GM23248 (cell line): ENCODE results near the gene PLLP. TPM values are rescaled to one million over a fixed set of nuclear protein-coding genes. Genes with fewer than 3 reads are reported as not detected.

Experiments
- DNase-seq: peaks from one replicate; pipeline ENCODE4 v3.0.0-alpha.2; 2015
- H2AFZ ChIP-seq: fragments of 200-600 bp; sonication (generic); 2 replicates; pipeline ENCODE4 v1.6.1; 2016; ENCODE audit warnings: antibody characterized with exemption
- H3F3A ChIP-seq: fragments of 200-600 bp; sonication (generic); 2 replicates; pipeline ENCODE4 v1.6.1; 2016; ENCODE audit warnings: mild to moderate bottlenecking, antibody characterized with exemption, mixed run types; ENCODE audit not compliant: insufficient read depth
- H3K27ac ChIP-seq: fragments of 200-600 bp; sonication (generic); 2 replicates; pipeline ENCODE4 v1.5.1; 2016; ENCODE audit warnings: mild to moderate bottlenecking
- H3K27me3 ChIP-seq: fragments of 200-600 bp; sonication (generic); replicated peaks from 2 replicates; pipeline ENCODE4 v1.6.1; 2016; ENCODE audit warnings: mild to moderate bottlenecking; ENCODE audit not compliant: insufficient read depth
- H3K36me3 ChIP-seq: fragments of 200-600 bp; sonication (generic); 2 replicates; pipeline ENCODE4 v1.6.1; 2016; ENCODE audit warnings: low read depth, mild to moderate bottlenecking
- H3K4me1 ChIP-seq: fragments of 200-600 bp; sonication (generic); 2 replicates; pipeline ENCODE4 v1.6.1; 2016; ENCODE audit warnings: mild to moderate bottlenecking; ENCODE audit not compliant: insufficient read depth
- H3K4me2 ChIP-seq: fragments of 200-600 bp; sonication (generic); one replicate; pipeline ENCODE4 v1.6.1; 2016; ENCODE audit warnings: mild to moderate bottlenecking; ENCODE audit not compliant: unreplicated experiment
- H3K4me3 ChIP-seq: fragments of 200-600 bp; sonication (generic); 2 replicates; pipeline ENCODE4 v1.5.1; 2016; ENCODE audit warnings: mild to moderate bottlenecking
- H3K79me2 ChIP-seq: fragments of 200-600 bp; sonication (generic); 2 replicates; pipeline ENCODE4 v1.6.1; 2016; ENCODE audit warnings: mild to moderate bottlenecking; ENCODE audit not compliant: insufficient read depth
- H3K9ac ChIP-seq: fragments of 200-600 bp; sonication (generic); 2 replicates; pipeline ENCODE4 v1.6.1; 2016; ENCODE audit warnings: mild to moderate bottlenecking
- H3K9me2 ChIP-seq: fragments of 200-600 bp; sonication (generic); 2 replicates; pipeline ENCODE4 v1.6.1; 2016; ENCODE audit warnings: mixed run types, mild to moderate bottlenecking, moderate library complexity; ENCODE audit not compliant: insufficient read depth
- H3K9me3 ChIP-seq: fragments of 200-600 bp; sonication (generic); one replicate; pipeline ENCODE4 v1.6.1; 2017; ENCODE audit warnings: low read depth
- H4K20me1 ChIP-seq: fragments of 200-600 bp; sonication (generic); 2 replicates; pipeline ENCODE4 v1.6.0; 2016; ENCODE audit not compliant: insufficient read depth
- EZH2 ChIP-seq: fragments of 200-600 bp; sonication (generic); IDR thresholded peaks from 2 replicates; pipeline ENCODE4 v1.6.1; 2018; ENCODE audit warnings: antibody characterized with exemption, mild to moderate bottlenecking; ENCODE audit not compliant: insufficient read depth, poor library complexity, severe bottlenecking
- EZH2phosphoT487 ChIP-seq: fragments of 200-600 bp; sonication (generic); IDR thresholded peaks from 2 replicates; pipeline ENCODE4 v1.6.1; 2018; ENCODE audit warnings: antibody characterized with exemption, moderate library complexity, mild to moderate bottlenecking, low read depth; ENCODE audit not compliant: insufficient read depth
- WGBS, 2 experiments: methylation state at CpG; one replicate each; pipeline ENCODE4 v1.1.6; 2015 to 2017; ENCODE audit warnings: low lambda C conversion rate in 2 of 2, low coverage in 1 of 2; ENCODE audit errors: missing lambda C conversion rate in 2 of 2; 5-methylcytosine and 5-hydroxymethylcytosine counted together
- in situ Hi-C: fragments of 300-500 bp; cut with MboI; formaldehyde crosslinking; loops from 2 replicates; pipeline ENCODE4 v1.15.0; 2020
- polyA plus RNA-seq: library from polyadenylated mRNA; unstranded; fragments of >200 nt; fragmentation: Nextera tagmentation; extraction: Ambion mirVana; gene quantifications from 2 replicates; pipeline ENCODE4 v1.2.1, GENCODE V29; 2016
- small RNA-seq: library from RNA; depleted of rRNA; stranded (forward); fragments of <200 nt; gene quantifications from one replicate; pipeline ENCODE3, GENCODE V24; 2014; ENCODE audit warnings: low read depth, low replicate concordance
- total RNA-seq: library from RNA; depleted of rRNA; stranded (reverse); fragments of >200 nt; shearing (Covaris generic); gene quantifications from 2 replicates; pipeline ENCODE4 v1.2.3, GENCODE V29; 2014; rRNA removed

PLLP gene
- total and polyA plus RNA-seq, 2 experiments from 2014 or later = 0.44 TPM; not detected in 1

DNA sequence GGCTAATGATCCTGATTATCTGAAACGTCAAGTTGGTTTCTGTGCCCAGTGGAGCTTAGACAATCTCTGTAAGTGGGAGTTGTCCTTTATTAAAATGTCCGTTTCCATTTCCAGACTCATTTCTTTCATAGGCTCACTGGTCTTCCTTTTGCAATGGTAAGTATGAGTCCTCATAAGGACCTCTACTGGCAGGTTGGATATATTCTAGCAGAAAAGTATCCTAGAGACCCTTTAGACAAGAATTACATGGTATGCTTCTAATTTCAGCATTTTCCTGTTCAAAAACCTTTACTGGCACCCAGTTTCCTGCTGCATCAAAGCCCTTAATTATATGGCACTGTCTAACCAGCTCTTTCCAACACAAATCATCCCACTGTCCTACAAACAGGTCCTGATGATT is 67.5 kb downstream of the PLLP start:
- Histone ChIP-seq H4K20me1 (no peaks in the 10 kb centered on the region), H3K27ac (no peak overlapping the region), H3K4me2 (no peak overlapping the region), H3K36me3 (peaks cover 94% of the 10 kb centered on the region), H3K4me1 (no peaks in the 10 kb centered on the region), H3K9ac (no peak overlapping the region), H2AFZ (no peak overlapping the region), H3F3A (0 out of 2 replicates have a peak, but pooled peaks cover 9% of the 10 kb centered on the region), H3K79me2 (peaks cover 22% of the 10 kb centered on the region), H3K4me3 (no peak overlapping the region), H3K27me3 (no peaks in the 10 kb centered on the region), H3K9me2 (no peaks in the 10 kb centered on the region), H3K9me3 (no peaks in the 10 kb centered on the region)
- TF ChIP-seq EZH2 (no peak), EZH2phosphoT487 (no peak)
- in situ Hi-C loops = no loop called here
- DNase-seq = no peak
- 73 to 79% methylated on average over 2 of the region's 2 CpGs for WGBS, 2 experiments

DNA sequence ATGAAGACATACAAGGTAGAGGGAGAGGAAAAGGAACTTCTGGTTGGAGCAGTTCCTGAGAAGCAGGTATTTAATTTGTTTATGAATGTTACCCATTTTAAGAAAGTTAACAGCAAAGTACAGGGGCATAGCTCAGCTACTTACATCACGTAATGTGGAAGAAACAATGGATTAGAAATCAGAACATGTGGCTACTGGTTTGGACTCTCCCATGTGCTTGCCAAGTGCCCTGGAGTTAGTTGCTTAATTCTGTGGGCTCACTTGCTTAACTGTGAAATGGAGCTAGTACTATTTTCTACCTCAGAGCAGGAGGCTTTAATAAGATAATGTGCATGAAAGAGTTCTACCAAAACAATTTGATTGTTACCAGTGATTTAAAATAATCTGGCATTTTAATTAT is 71.0 kb downstream of the PLLP start:
- no peaks in the 10 kb centered on the region for H4K20me1 ChIP-seq
- in situ Hi-C loops = no loop called here
- H3K27ac ChIP-seq = no peak overlapping the region
- peaks cover 86% of the 10 kb centered on the region for H3K36me3 ChIP-seq
- H3K9me3 ChIP-seq = no peaks in the 10 kb centered on the region
- no peak overlapping the region for H3K4me3 ChIP-seq
- WGBS, 2 experiments = 87 to 96% methylated on average over 1 of the region's 1 CpG
- DNase-seq = no peak
- no peaks in the 10 kb centered on the region for H3K4me1 ChIP-seq
- TF ChIP-seq EZH2 = no peak
- TF ChIP-seq EZH2phosphoT487 = no peak
- H3K9me2 ChIP-seq = no peaks in the 10 kb centered on the region
- no peaks in the 10 kb centered on the region for H3K27me3 ChIP-seq
- H3K79me2 ChIP-seq = peaks cover 20% of the 10 kb centered on the region
- no peak overlapping the region for H3K4me2 ChIP-seq
- H3F3A ChIP-seq = 0 out of 2 replicates have a peak, but pooled peaks cover 9% of the 10 kb centered on the region
- H3K9ac ChIP-seq = no peak overlapping the region
- H2AFZ ChIP-seq = no peak overlapping the region

DNA sequence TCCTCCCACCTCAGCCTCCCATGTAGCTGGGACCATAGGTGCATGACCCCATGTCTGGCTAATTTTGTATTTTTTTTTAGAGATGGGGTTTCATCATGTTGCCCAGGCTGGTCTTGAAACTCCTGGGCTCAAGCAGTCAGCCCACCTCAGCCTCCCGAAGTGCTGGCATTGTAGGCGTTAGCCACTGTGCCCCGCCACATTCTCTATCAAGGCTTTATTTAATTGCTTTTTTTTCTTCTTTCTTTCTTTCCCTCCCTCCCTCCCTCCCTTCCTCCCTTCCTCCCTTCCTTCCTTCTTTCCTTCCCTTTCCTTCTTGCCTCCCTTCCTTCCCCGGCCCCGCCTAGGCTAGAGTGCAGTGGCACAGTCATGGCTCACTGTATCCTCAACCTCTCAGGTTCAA is 74.7 kb downstream of the PLLP start:
- Histone ChIP-seq H4K20me1 (no peaks in the 10 kb centered on the region), H3K9me3 (no peaks in the 10 kb centered on the region), H3K79me2 (peaks cover 43% of the 10 kb centered on the region), H2AFZ (no peak overlapping the region), H3F3A (no peaks in the 10 kb centered on the region), H3K4me3 (no peak overlapping the region), H3K27ac (no peak overlapping the region), H3K4me1 (no peaks in the 10 kb centered on the region), H3K36me3 (peaks cover 69% of the 10 kb centered on the region), H3K27me3 (no peaks in the 10 kb centered on the region), H3K4me2 (no peak overlapping the region), H3K9ac (no peak overlapping the region), H3K9me2 (no peaks in the 10 kb centered on the region)
- no peak for DNase-seq
- 99 to 100% methylated on average over 5 of the region's 5 CpGs for WGBS, 2 experiments
- TF ChIP-seq EZH2 = no peak
- TF ChIP-seq EZH2phosphoT487 = no peak
- in situ Hi-C loops = no loop called here

DNA sequence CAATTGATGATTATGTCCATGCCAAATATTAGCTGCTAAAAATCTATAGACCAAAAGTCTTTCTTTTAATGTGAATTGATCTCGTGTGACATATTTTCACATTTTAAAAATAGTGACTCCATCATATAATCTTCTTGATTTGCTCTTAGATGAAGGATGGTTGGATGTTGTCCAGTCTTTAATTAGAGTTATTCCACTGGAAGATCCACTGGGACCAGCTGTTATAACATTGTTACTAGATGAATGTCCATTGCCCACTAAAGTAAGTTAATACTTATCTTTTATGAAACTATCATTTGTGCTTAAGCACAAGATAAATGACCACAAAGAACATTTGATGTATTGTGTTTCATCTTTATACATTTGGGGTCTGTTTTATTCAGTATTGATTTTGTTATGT is 75.5 kb downstream of the PLLP start:
- Histone ChIP-seq H3K79me2 (peaks cover 51% of the 10 kb centered on the region), H3K4me3 (no peak overlapping the region), H3K27me3 (no peaks in the 10 kb centered on the region), H3K9me2 (no peaks in the 10 kb centered on the region), H3F3A (0 out of 2 replicates have a peak, but pooled peaks cover under 1% of the 10 kb centered on the region), H3K27ac (no peak overlapping the region), H3K9me3 (no peaks in the 10 kb centered on the region), H2AFZ (no peak overlapping the region), H3K4me1 (no peaks in the 10 kb centered on the region), H3K9ac (no peak overlapping the region), H4K20me1 (no peaks in the 10 kb centered on the region), H3K36me3 (peaks cover 62% of the 10 kb centered on the region), H3K4me2 (no peak overlapping the region)
- TF ChIP-seq EZH2phosphoT487 (no peak), EZH2 (no peak)
- in situ Hi-C loops = no loop called here
- WGBS, 2 experiments = 83 to 100% methylated on average over 1 of the region's 1 CpG
- DNase-seq = no peak

Small RNAs within 50 kb of the gene (small RNA-seq; reads per million reads assigned to genes)
- not detected for gene AC108081.1

Other genes starting within 250 kb of the PLLP start
- 7.3 and 13.9 TPM in 2 replicates for gene CPNE2, start 192.1 kb downstream of the PLLP start, total RNA-seq
- 9.0 and 11.6 TPM in 2 replicates for gene CPNE2, start 192.1 kb downstream of the PLLP start, polyA plus RNA-seq
- 39.7 and 42.2 TPM in 2 replicates for gene PSME3IP1, start 98.6 kb downstream of the PLLP start, total RNA-seq
- 58.9 and 67.7 TPM in 2 replicates for gene PSME3IP1, start 98.6 kb downstream of the PLLP start, polyA plus RNA-seq
- 34.7 and 42.7 TPM in 2 replicates for gene RSPRY1, start 98.3 kb downstream of the PLLP start, total RNA-seq
- 39.1 and 43.9 TPM in 2 replicates for gene RSPRY1, start 98.3 kb downstream of the PLLP start, polyA plus RNA-seq
- gene ARL2BP, start 39.4 kb downstream of the PLLP start, total RNA-seq = 116 and 136 TPM in 2 replicates
- gene ARL2BP, start 39.4 kb downstream of the PLLP start, polyA plus RNA-seq = 111 and 114 TPM in 2 replicates
- gene CCL22, start 74.1 kb upstream of the PLLP start, total RNA-seq = not detected in 2 replicates
- gene CCL22, start 74.1 kb upstream of the PLLP start, polyA plus RNA-seq = 0.10 and 0.13 TPM in 2 replicates
- gene CX3CL1, start 87.8 kb upstream of the PLLP start, total RNA-seq = not detected in 2 replicates
- gene CX3CL1, start 87.8 kb upstream of the PLLP start, polyA plus RNA-seq = not detected in 2 replicates
- not detected in 2 replicates for gene CCL17, start 120.1 kb upstream of the PLLP start, total RNA-seq
- not detected in 2 replicates for gene CCL17, start 120.1 kb upstream of the PLLP start, polyA plus RNA-seq
- gene CIAPIN1, start 162.7 kb upstream of the PLLP start, total RNA-seq = 35.7 TPM in 2 replicates
- gene CIAPIN1, start 162.7 kb upstream of the PLLP start, polyA plus RNA-seq = 45.1 and 55.2 TPM in 2 replicates
- gene COQ9, start 162.8 kb upstream of the PLLP start, total RNA-seq = 31.5 and 41.3 TPM in 2 replicates
- 41.4 and 41.8 TPM in 2 replicates for gene COQ9, start 162.8 kb upstream of the PLLP start, polyA plus RNA-seq
- 152 and 163 TPM in 2 replicates for gene POLR2C, start 178.0 kb upstream of the PLLP start, total RNA-seq
- 39.6 and 40.0 TPM in 2 replicates for gene POLR2C, start 178.0 kb upstream of the PLLP start, polyA plus RNA-seq
- gene DOK4, start 201.8 kb upstream of the PLLP start, total RNA-seq = 51.6 and 60.5 TPM in 2 replicates
- gene DOK4, start 201.8 kb upstream of the PLLP start, polyA plus RNA-seq = 44.6 and 47.1 TPM in 2 replicates